Activated T-cell treated with anti-CD3 and anti-CD28 coated beads, Interleukin-2, amount 50 U/mL, for 4 hours (primary cell): ENCODE measurements around the gene USP6NL. TPM values are rescaled to one million over a fixed set of nuclear protein-coding genes. Genes with fewer than 3 reads are reported as not detected.
A peak's percentile ranks its signal among the peaks of the same experiment; 100 is the strongest.

Experiments used
- ATAC-seq, 2 donors: fragments of 200-7000 bp; cut with Tn5 transposase; one replicate each; pipeline ENCODE4 v1.10.0; 2021
- DNase-seq: peaks from one replicate; pipeline ENCODE4 v3.0.0-alpha.2; 2020
- H3K27me3 Mint-ChIP-seq: one replicate; pipeline ENCODE4 v1.8.0; 2021; ENCODE audit warnings: low read depth, mixed read lengths
- H3K36me3 Mint-ChIP-seq: one replicate; pipeline ENCODE4 v1.8.0; 2022; ENCODE audit warnings: mixed read lengths; ENCODE audit not compliant: insufficient read depth
- H3K4me1 Mint-ChIP-seq: one replicate; pipeline ENCODE4 v1.8.0; 2021; ENCODE audit warnings: low read depth, mixed read lengths
- H3K4me3 Mint-ChIP-seq: one replicate; pipeline ENCODE4 v1.8.0; 2021; ENCODE audit warnings: mild to moderate bottlenecking, moderate library complexity, mixed read lengths
- H3K9me3 Mint-ChIP-seq: one replicate; pipeline ENCODE4 v1.8.0; 2021; ENCODE audit warnings: mixed read lengths
- total RNA-seq, 3 donors: library from RNA; stranded (reverse); gene quantifications; one replicate each; pipeline ENCODE4 v1.2.1, GENCODE V29; 2021

The USP6NL gene
- total RNA-seq, 3 donors from 2014 or later = 4.7 to 5.3 (median 4.7) TPM

- H3K4me1 Mint-ChIP-seq = peaks cover 60% of the 10 kb centered on the region
- ATAC-seq = no peak
- no peaks in the 10 kb centered on the region for H3K9me3 Mint-ChIP-seq
- H3K36me3 Mint-ChIP-seq = no peaks in the 10 kb centered on the region
- peaks cover 6% of the 10 kb centered on the region for H3K27me3 Mint-ChIP-seq
- no peak for DNase-seq
- H3K4me3 Mint-ChIP-seq = no peak overlapping the region
These were observed 2.4 kb downstream of the USP6NL start for GRCh38 chr10:11609052-11609451.

GRCh38 chr10:11608159-11609013, 3.1 kb downstream of the USP6NL start:
- no peaks in the 10 kb centered on the region for H3K36me3 Mint-ChIP-seq
- H3K27me3 Mint-ChIP-seq = peaks cover 6% of the 10 kb centered on the region
- H3K4me3 Mint-ChIP-seq = no peak overlapping the region
- peaks cover 64% of the 10 kb centered on the region for H3K4me1 Mint-ChIP-seq
- no peak for DNase-seq
- H3K9me3 Mint-ChIP-seq = no peaks in the 10 kb centered on the region
- no peak for ATAC-seq

DNA sequence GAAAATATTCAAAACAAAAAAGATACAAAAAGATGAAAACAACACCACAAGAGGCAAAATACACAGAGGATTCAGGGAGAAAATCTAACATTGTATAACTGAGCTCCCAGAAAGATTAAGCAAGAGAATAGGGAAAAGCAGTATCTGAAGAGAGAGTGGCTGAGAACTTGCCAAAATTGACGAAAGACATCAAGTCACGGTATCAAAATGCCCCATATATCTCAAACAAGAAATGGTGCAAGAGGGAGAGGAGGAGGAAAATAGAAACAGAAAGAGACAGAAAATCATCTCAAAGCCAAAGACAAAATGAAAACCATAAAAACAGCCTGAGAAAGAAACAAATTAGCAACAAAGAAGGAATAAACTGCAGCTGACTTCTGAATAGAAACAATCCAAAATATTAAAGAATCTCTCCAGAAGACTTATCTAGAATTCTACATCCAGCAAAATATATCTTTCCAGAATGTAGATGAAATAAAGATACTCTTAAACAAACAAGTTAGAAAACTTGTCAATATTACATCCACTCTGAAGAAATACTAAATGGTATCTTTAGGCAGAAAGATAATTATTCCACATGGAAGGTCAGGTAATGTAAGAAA, 5.5 kb downstream of the USP6NL start:
- peaks cover 66% of the 10 kb centered on the region for H3K4me1 Mint-ChIP-seq
- DNase-seq = no peak

GRCh38 chr10:11604865-11605650, 6.4 kb downstream of the USP6NL start:
- H3K36me3 Mint-ChIP-seq = no peaks in the 10 kb centered on the region
- no peaks in the 10 kb centered on the region for H3K9me3 Mint-ChIP-seq
- DNase-seq (no peak), ATAC-seq (no peak)
- peaks cover 3% of the 10 kb centered on the region for H3K27me3 Mint-ChIP-seq
- H3K4me1 Mint-ChIP-seq = peaks cover 61% of the 10 kb centered on the region
- H3K4me3 Mint-ChIP-seq = no peak overlapping the region

More for the DNA sequence above, 5.5 kb downstream of the USP6NL start:
- ATAC-seq = no peak
- Mint-ChIP-seq H3K36me3 (no peaks in the 10 kb centered on the region), H3K27me3 (peaks cover 3% of the 10 kb centered on the region), H3K4me3 (no peak overlapping the region), H3K9me3 (no peaks in the 10 kb centered on the region)

DNA sequence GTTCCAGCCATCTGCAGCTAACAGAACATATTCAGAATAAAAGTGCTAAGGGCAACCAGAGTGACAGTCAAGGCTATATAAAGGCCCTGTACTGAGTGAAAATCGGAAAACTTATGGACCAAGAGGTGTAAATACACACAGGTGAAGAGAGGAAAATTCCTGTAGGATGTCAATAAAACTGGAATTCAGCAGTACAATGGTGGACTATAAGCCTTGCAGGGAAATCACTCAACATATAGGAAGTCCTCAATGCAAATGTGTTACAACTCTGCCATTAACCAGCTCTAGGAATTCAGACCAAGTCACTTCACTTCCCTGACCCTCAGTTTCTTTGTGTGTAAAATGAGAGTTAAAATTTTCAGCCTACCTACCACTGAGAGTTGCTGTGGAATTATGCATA, 7.7 kb downstream of the USP6NL start:
- no peaks in the 10 kb centered on the region for H3K36me3 Mint-ChIP-seq
- DNase-seq (no peak), ATAC-seq (no peak)
- peaks cover 3% of the 10 kb centered on the region for H3K27me3 Mint-ChIP-seq
- peaks cover 54% of the 10 kb centered on the region for H3K4me1 Mint-ChIP-seq
- no peaks in the 10 kb centered on the region for H3K9me3 Mint-ChIP-seq
- no peak overlapping the region for H3K4me3 Mint-ChIP-seq

- peaks cover 49% of the 10 kb centered on the region for H3K4me1 Mint-ChIP-seq
These were observed 8.4 kb downstream of the USP6NL start for GRCh38 chr10:11602919-11603523.

DNA sequence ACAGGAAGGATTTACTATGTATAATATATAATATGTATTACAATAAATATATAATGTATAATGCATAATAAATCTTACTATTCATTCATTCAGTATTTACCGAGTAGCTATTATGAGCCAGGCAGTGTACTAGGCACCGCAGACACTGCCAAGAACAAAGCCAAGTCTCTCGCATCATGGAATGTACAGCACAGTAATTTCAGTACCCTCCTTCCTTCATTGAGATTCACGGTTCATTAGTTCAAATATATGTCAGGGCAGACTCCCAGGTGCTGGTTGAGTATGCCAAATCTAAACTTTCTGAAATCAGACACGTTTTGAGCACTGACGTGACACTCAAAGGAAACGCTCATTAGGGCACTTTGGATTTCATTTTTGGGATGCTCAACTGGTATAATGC, 9.1 kb downstream of the USP6NL start:
- no peaks in the 10 kb centered on the region for H3K27me3 Mint-ChIP-seq
- peaks cover 46% of the 10 kb centered on the region for H3K4me1 Mint-ChIP-seq
- no peaks in the 10 kb centered on the region for H3K9me3 Mint-ChIP-seq
- no peaks in the 10 kb centered on the region for H3K36me3 Mint-ChIP-seq
- H3K4me3 Mint-ChIP-seq = no peak overlapping the region
- ATAC-seq (peak in 1 of 2 donors; percentile 39), DNase-seq (no peak)

More at GRCh38 chr10:11602919-11603523, 8.4 kb downstream of the USP6NL start:
- peak in 1 of 2 donors; percentile 41 for ATAC-seq
- H3K9me3 Mint-ChIP-seq = no peaks in the 10 kb centered on the region
- no peaks in the 10 kb centered on the region for H3K27me3 Mint-ChIP-seq
- H3K4me3 Mint-ChIP-seq = no peak overlapping the region
- no peak for DNase-seq
- no peaks in the 10 kb centered on the region for H3K36me3 Mint-ChIP-seq

- H3K4me1 Mint-ChIP-seq = peaks cover 44% of the 10 kb centered on the region
- no peak overlapping the region for H3K4me3 Mint-ChIP-seq
- no peaks in the 10 kb centered on the region for H3K27me3 Mint-ChIP-seq
These were observed 9.8 kb downstream of the USP6NL start for GRCh38 chr10:11601670-11602069.

DNA sequence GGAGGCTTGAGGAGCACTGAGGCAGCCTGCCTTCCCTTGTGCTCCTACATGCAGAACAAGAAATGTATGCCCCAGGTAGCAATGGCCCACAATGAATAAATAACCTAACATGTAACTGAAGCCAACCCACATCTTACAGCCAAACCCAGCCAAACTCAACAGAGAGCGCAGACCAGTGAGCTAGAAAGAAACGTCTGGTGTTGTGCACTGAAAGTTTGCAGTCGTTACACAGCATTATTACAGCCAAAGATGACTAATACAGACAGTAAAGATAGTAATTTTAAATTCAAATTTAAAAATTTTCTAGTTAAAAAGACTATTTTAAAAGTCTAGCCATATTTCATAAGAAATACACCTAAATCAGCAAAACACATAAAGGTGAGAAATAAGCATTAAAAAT, 11.2 kb downstream of the USP6NL start:
- H3K27me3 Mint-ChIP-seq = no peaks in the 10 kb centered on the region
- peaks cover 38% of the 10 kb centered on the region for H3K4me1 Mint-ChIP-seq
- peaks cover 2% of the 10 kb centered on the region for H3K36me3 Mint-ChIP-seq
- no peak overlapping the region for H3K4me3 Mint-ChIP-seq
- DNase-seq (no peak), ATAC-seq (no peak)
- no peaks in the 10 kb centered on the region for H3K9me3 Mint-ChIP-seq

More at GRCh38 chr10:11601670-11602069, 9.8 kb downstream of the USP6NL start:
- Mint-ChIP-seq H3K36me3 (no peaks in the 10 kb centered on the region), H3K9me3 (no peaks in the 10 kb centered on the region)
- ATAC-seq = no peak
- no peak for DNase-seq

DNA sequence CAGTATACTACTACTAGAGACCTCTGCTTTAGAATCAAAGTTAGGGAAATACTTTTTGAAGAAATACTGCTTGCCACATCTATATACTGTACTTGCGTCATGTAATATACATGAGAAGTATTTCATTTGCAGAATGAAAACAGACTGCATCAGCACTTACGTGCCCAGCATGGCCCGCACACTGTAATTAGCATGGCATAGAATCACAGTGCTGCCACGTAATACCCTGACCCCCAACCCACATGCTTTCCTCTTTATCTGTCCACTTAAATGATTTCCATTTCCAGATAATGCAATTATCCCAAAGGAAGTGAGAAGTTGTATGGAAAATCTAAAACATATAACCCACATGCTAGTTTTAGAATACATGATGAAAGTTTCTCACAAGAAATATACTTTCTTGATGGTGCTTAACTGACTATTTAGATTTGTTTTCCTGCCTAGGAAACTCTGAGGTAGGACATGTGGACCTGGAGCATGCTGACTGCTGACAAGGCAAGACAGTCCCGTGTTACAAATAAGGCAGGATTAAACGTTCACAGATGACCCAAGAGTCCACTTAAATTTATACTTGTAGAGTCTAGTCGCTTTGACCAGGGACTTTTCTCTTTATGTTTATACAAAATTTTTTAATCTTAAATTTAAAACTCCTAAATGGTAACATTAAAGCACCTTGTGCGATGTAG, 12.6 kb downstream of the USP6NL start:
- DNase-seq (no peak), ATAC-seq (no peak)
- Mint-ChIP-seq H3K4me1 (peaks cover 27% of the 10 kb centered on the region), H3K4me3 (no peak overlapping the region), H3K36me3 (peaks cover 2% of the 10 kb centered on the region), H3K27me3 (no peaks in the 10 kb centered on the region), H3K9me3 (no peaks in the 10 kb centered on the region)

- DNase-seq (no peak), ATAC-seq (no peak)
- Mint-ChIP-seq H3K9me3 (no peaks in the 10 kb centered on the region), H3K4me3 (no peak overlapping the region), H3K4me1 (peaks cover 16% of the 10 kb centered on the region), H3K27me3 (no peaks in the 10 kb centered on the region), H3K36me3 (peaks cover 2% of the 10 kb centered on the region)
These were observed 14.0 kb downstream of the USP6NL start for GRCh38 chr10:11597470-11597869.

- peaks cover 2% of the 10 kb centered on the region for H3K36me3 Mint-ChIP-seq
- DNase-seq (no peak), ATAC-seq (no peak)
- H3K4me3 Mint-ChIP-seq = no peak overlapping the region
- H3K4me1 Mint-ChIP-seq = peaks cover 12% of the 10 kb centered on the region
- no peaks in the 10 kb centered on the region for H3K9me3 Mint-ChIP-seq
- H3K27me3 Mint-ChIP-seq = no peaks in the 10 kb centered on the region
These were observed 16.1 kb downstream of the USP6NL start for GRCh38 chr10:11595395-11595692.

GRCh38 chr10:11594589-11595394, 16.7 kb downstream of the USP6NL start:
- DNase-seq (no peak), ATAC-seq (no peak)
- H3K27me3 Mint-ChIP-seq = no peaks in the 10 kb centered on the region
- peaks cover 9% of the 10 kb centered on the region for H3K4me1 Mint-ChIP-seq
- peaks cover 2% of the 10 kb centered on the region for H3K36me3 Mint-ChIP-seq
- no peak overlapping the region for H3K4me3 Mint-ChIP-seq
- H3K9me3 Mint-ChIP-seq = no peaks in the 10 kb centered on the region
